Neural progenitor cell (in vitro differentiated cells): Measurements from ENCODE around the gene EMC10.

ENCODE experiments used
- CTCF ChIP-seq: fragments of 200-600 bp; sonication (generic); IDR thresholded peaks from 2 replicates; pipeline ENCODE4 v1.5.1; 2017; ENCODE audit warnings: antibody characterized with exemption, mild to moderate bottlenecking
- EZH2phosphoT487 ChIP-seq: fragments of 200-600 bp; sonication (generic); IDR thresholded peaks from 2 replicates; pipeline ENCODE4 v1.6.1; 2017; ENCODE audit warnings: antibody characterized with exemption

DNA sequence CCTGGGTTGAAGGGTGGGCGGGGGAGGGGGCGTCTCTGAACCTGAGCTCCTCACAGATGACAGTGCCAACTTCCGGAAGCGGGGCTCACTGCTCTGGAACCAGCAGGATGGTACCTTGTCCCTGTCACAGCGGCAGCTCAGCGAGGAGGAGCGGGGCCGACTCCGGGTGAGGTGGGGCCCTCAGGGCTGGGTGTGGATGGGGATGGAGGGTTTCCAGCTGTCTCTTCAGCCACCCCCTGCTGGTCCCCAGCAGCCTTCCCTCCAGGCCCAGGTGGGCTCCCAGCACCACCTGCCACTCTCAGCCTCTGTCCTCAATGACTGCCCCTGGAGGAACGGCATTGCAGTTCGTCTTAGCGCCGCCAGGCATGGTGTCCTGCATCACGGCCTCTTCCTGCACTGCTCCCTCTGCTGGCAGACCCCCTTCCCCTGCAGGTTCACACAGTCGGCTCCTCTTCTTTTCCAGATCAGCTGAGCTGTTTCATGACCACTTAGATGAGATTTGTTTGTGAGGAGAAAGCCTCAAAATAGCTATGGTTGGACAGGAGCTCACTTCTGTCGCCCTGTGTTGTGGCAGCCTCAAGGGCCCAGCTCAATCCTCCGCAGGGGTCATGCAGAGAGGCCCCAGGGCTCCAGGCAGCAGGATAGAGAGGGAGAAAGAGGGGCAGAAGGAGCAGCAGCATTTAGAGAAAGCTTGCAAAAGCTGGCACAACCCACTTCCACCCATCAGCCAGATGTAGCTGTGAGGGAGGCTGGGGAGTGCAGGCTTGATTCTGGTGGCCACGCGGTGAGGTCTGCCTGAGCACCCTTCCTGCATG, 2.8 kb downstream of the EMC10 start:
- TF ChIP-seq CTCF: peak; percentile 53
- no peak for TF ChIP-seq EZH2phosphoT487
